Measurements from ENCODE around the gene ATAD1.

- TF ChIP-seq ZNF165 (CRISPR knock-in tag; IDR thresholded peaks at IDR 0.05; ENCODE audit: borderline replicate concordance) = no peak
- TF ChIP-seq CBX2 (IDR thresholded peaks at IDR 0.05; ENCODE audit: insufficient read depth, low read length, poor library complexity, severe bottlenecking) = no peak
- TF ChIP-seq, protein P1, sequence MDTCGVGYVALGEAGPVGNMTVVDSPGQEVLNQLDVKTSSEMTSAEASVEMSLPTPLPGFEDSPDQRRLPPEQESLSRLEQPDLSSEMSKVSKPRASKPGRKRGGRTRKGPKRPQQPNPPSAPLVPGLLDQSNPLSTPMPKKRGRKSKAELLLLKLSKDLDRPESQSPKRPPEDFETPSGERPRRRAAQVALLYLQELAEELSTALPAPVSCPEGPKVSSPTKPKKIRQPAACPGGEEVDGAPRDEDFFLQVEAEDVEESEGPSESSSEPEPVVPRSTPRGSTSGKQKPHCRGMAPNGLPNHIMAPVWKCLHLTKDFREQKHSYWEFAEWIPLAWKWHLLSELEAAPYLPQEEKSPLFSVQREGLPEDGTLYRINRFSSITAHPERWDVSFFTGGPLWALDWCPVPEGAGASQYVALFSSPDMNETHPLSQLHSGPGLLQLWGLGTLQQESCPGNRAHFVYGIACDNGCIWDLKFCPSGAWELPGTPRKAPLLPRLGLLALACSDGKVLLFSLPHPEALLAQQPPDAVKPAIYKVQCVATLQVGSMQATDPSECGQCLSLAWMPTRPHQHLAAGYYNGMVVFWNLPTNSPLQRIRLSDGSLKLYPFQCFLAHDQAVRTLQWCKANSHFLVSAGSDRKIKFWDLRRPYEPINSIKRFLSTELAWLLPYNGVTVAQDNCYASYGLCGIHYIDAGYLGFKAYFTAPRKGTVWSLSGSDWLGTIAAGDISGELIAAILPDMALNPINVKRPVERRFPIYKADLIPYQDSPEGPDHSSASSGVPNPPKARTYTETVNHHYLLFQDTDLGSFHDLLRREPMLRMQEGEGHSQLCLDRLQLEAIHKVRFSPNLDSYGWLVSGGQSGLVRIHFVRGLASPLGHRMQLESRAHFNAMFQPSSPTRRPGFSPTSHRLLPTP (IDR thresholded peaks at IDR 0.05; ENCODE audit: borderline replicate concordance, extremely low read depth, insufficient read length) = no peak
- no peak for TF ChIP-seq ELF1 (tag; IDR thresholded peaks at IDR 0.05)
- no peak for TF ChIP-seq GTF2A2 (tag; IDR thresholded peaks at IDR 0.05)
- TF ChIP-seq, protein P2, sequence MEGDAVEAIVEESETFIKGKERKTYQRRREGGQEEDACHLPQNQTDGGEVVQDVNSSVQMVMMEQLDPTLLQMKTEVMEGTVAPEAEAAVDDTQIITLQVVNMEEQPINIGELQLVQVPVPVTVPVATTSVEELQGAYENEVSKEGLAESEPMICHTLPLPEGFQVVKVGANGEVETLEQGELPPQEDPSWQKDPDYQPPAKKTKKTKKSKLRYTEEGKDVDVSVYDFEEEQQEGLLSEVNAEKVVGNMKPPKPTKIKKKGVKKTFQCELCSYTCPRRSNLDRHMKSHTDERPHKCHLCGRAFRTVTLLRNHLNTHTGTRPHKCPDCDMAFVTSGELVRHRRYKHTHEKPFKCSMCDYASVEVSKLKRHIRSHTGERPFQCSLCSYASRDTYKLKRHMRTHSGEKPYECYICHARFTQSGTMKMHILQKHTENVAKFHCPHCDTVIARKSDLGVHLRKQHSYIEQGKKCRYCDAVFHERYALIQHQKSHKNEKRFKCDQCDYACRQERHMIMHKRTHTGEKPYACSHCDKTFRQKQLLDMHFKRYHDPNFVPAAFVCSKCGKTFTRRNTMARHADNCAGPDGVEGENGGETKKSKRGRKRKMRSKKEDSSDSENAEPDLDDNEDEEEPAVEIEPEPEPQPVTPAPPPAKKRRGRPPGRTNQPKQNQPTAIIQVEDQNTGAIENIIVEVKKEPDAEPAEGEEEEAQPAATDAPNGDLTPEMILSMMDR (IDR thresholded peaks at IDR 0.05 in 2 of 3, conservative IDR thresholded peaks at IDR 0.05 in 1 of 3; ENCODE audit: insufficient read depth in 2 of 3, low read depth in 1 of 3, low read length in 3 of 3) = no peak
- no peak for TF ChIP-seq POLR2A (conservative IDR thresholded peaks at IDR 0.05)
- TF ChIP-seq SREBF1 (IDR thresholded peaks at IDR 0.05; ENCODE audit: borderline replicate concordance, low read depth, low read length) = no peak
- no peak for TF ChIP-seq NR1H2 (CRISPR knock-in tag; IDR thresholded peaks at IDR 0.05)
- no peak for TF ChIP-seq CTBP1 (IDR thresholded peaks at IDR 0.05; ENCODE audit: borderline replicate concordance)
- TF ChIP-seq JUN (IDR thresholded peaks at IDR 0.05; ENCODE audit: borderline replicate concordance, low read depth, low read length) = no peak
- TF ChIP-seq JUN (CRISPR knock-in tag; IDR thresholded peaks at IDR 0.05; ENCODE audit: borderline replicate concordance) = no peak
- TF ChIP-seq BCL6 (CRISPR knock-in tag; IDR thresholded peaks at IDR 0.05) = no peak
- TF ChIP-seq PRMT5 (CRISPR knock-in tag; IDR thresholded peaks at IDR 0.05) = no peak
These were observed 31.6 kb downstream of the ATAD1 start for GRCh38 chr10:87786421-87786820.
